Measurements from ENCODE around the gene CYB5D1.

Gene CYB5D1

DNA sequence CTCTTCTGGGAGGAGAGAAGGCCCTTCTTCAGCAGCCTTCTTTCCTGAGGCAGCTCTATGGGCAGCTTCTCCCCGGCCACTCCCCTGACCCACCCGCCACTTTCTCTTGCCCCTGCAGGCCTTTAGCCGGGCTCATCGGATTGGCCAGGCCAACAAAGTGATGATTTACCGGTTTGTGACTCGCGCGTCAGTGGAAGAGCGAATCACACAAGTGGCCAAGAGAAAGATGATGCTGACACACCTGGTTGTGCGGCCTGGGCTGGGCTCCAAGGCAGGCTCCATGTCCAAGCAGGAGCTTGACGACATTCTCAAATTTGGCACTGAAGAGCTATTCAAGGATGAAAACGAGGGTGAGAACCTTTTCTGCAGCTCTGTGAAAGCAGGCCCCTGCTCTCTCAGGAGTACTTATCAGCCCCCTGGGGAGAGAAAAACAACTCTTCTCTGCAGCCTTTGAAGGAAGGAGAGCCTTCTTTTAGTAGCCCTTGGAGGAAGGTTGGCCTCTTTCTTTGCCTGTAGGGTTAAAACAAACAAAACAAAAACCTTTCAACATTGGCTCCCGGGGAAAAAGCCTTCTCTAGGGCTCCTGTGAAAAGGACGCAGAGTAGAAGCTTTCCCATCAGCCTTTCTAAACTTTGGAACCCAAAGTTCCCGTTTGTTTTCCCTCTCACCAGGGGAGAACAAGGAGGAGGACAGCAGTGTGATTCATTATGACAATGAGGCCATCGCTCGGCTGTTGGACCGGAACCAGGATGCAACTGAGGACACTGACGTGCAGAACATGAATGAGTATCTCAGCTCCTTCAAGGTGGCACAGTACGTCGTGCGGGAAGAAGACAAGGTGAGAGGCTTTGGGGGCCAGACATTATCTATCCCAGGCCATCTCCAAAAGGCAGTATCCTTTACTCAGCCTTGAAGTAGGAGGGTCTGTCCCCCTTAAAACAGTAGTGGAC is 45.6 kb downstream of the CYB5D1 start:
- no peak overlapping the region for H3K4me3 ChIP-seq (ENCODE audit: low read length)
- no peak overlapping the region for H3K27ac ChIP-seq (ENCODE audit: low read length)
- H3K27me3 ChIP-seq (ENCODE audit: control insufficient read depth, insufficient read depth, low read length): no peaks in the 10 kb centered on the region
- H3K4me1 ChIP-seq (ENCODE audit: control insufficient read depth, low read depth, low read length): no peaks in the 10 kb centered on the region
- peaks cover 5% of the 10 kb centered on the region for H3K36me3 ChIP-seq (ENCODE audit: control insufficient read depth, low read depth, low read length)
- no peaks in the 10 kb centered on the region for H3K9me3 ChIP-seq (ENCODE audit: control insufficient read depth, low read depth, low read length)
- H3K9ac ChIP-seq (ENCODE audit: low read length): no peak overlapping the region

- Histone ChIP-seq H3K27ac (ENCODE audit: low read length) (no peak overlapping the region), H3K36me3 (ENCODE audit: control insufficient read depth, low read depth, low read length) (peaks cover 5% of the 10 kb centered on the region), H3K9ac (ENCODE audit: low read length) (no peak overlapping the region)
These were observed 51.3 kb downstream of the CYB5D1 start for GRCh38 chr17:7909089-7909488.

GRCh38 chr17:7910281-7910680 is 52.5 kb downstream of the CYB5D1 start:
- H3K4me1 ChIP-seq (ENCODE audit: control insufficient read depth, low read depth, low read length): peaks cover 3% of the 10 kb centered on the region
- H3K4me3 ChIP-seq (ENCODE audit: low read length): no peak overlapping the region
- no peak overlapping the region for H3K27ac ChIP-seq (ENCODE audit: low read length)
- H3K27me3 ChIP-seq (ENCODE audit: control insufficient read depth, insufficient read depth, low read length): peaks cover 12% of the 10 kb centered on the region
- no peak overlapping the region for H3K9ac ChIP-seq (ENCODE audit: low read length)
- H3K9me3 ChIP-seq (ENCODE audit: control insufficient read depth, low read depth, low read length): no peaks in the 10 kb centered on the region
- no peaks in the 10 kb centered on the region for H3K36me3 ChIP-seq (ENCODE audit: control insufficient read depth, low read depth, low read length)

More at GRCh38 chr17:7909089-7909488, 51.3 kb downstream of the CYB5D1 start:
- Histone ChIP-seq H3K4me3 (ENCODE audit: low read length) (no peak overlapping the region), H3K4me1 (ENCODE audit: control insufficient read depth, low read depth, low read length) (no peaks in the 10 kb centered on the region), H3K27me3 (ENCODE audit: control insufficient read depth, insufficient read depth, low read length) (no peaks in the 10 kb centered on the region), H3K9me3 (ENCODE audit: control insufficient read depth, low read depth, low read length) (no peaks in the 10 kb centered on the region)

GRCh38 chr17:7910711-7911110 is 52.9 kb downstream of the CYB5D1 start:
- no peaks in the 10 kb centered on the region for H3K9me3 ChIP-seq (ENCODE audit: control insufficient read depth, low read depth, low read length)
- peaks cover 3% of the 10 kb centered on the region for H3K4me1 ChIP-seq (ENCODE audit: control insufficient read depth, low read depth, low read length)
- H3K36me3 ChIP-seq (ENCODE audit: control insufficient read depth, low read depth, low read length): no peaks in the 10 kb centered on the region
- H3K4me3 ChIP-seq (ENCODE audit: low read length): no peak overlapping the region
- no peak overlapping the region for H3K27ac ChIP-seq (ENCODE audit: low read length)
- peaks cover 13% of the 10 kb centered on the region for H3K27me3 ChIP-seq (ENCODE audit: control insufficient read depth, insufficient read depth, low read length)
- H3K9ac ChIP-seq (ENCODE audit: low read length): no peak overlapping the region

GRCh38 chr17:7911116-7911515 is 53.3 kb downstream of the CYB5D1 start:
- H3K4me3 ChIP-seq (ENCODE audit: low read length): no peak overlapping the region
- no peak overlapping the region for H3K27ac ChIP-seq (ENCODE audit: low read length)
- peaks cover 15% of the 10 kb centered on the region for H3K27me3 ChIP-seq (ENCODE audit: control insufficient read depth, insufficient read depth, low read length)
- H3K9ac ChIP-seq (ENCODE audit: low read length): no peak overlapping the region
- peaks cover 3% of the 10 kb centered on the region for H3K4me1 ChIP-seq (ENCODE audit: control insufficient read depth, low read depth, low read length)
- no peaks in the 10 kb centered on the region for H3K9me3 ChIP-seq (ENCODE audit: control insufficient read depth, low read depth, low read length)
- H3K36me3 ChIP-seq (ENCODE audit: control insufficient read depth, low read depth, low read length): no peaks in the 10 kb centered on the region
